Measurements from ENCODE around the gene RPP25.

GRCh38 chr15:74988007-74988800 lies 31.6 kb upstream of the RPP25 start:
- TF ChIP-seq POLR2A (IDR thresholded peaks at IDR 0.05) (no peak), POLR2AphosphoS5 (IDR thresholded peaks at IDR 0.05) (no peak), CTCF (IDR thresholded peaks at IDR 0.05) (no peak), EP300 (IDR thresholded peaks at IDR 0.05) (no peak)

All from suprapubic skin (tissue), 4 donors.